Suprapubic skin (tissue), 3 donors: Measurements from ENCODE around the gene ADGRG2.

Experiments used
- CTCF ChIP-seq, 2 donors: fragments of 200-600 bp in 1 of 2; fragments of 450-650 bp in 1 of 2; sonication (generic) in 1 of 2; IDR thresholded peaks; one replicate each; pipeline ENCODE4 v1.5.1; 2016 to 2019; ENCODE audit warnings: antibody characterized with exemption in 2 of 2, mild to moderate bottlenecking in 1 of 2, moderate library complexity in 1 of 2
- POLR2A ChIP-seq, 2 donors: fragments of 450-650 bp; IDR thresholded peaks; one replicate each; pipeline ENCODE4 v1.6.1; 2017; ENCODE audit warnings: antibody characterized with exemption in 2 of 2, mild to moderate bottlenecking in 2 of 2, moderate library complexity in 2 of 2

- no peak for TF ChIP-seq CTCF (IDR thresholded peaks at IDR 0.05)
- no peak for TF ChIP-seq POLR2A (IDR thresholded peaks at IDR 0.05)
Observed at GRCh38 chrX:19089555-19090040, 32.7 kb downstream of the ADGRG2 start.
